Ectodermal cell (in vitro differentiated cells): ENCODE results near the gene BCL11B.

Experiments
- H3K27ac ChIP-seq: 2 replicates; pipeline ENCODE4 v1.7.0; 2013; ENCODE audit warnings: mild to moderate bottlenecking, low read depth, low read length; ENCODE audit not compliant: insufficient read depth, poor library complexity, severe bottlenecking
- H3K27me3 ChIP-seq: 2 replicates; pipeline ENCODE4 v1.7.0; 2013; ENCODE audit warnings: mild to moderate bottlenecking, low read length; ENCODE audit not compliant: insufficient read depth, control insufficient read depth, poor library complexity, severe bottlenecking
- H3K36me3 ChIP-seq: one replicate; pipeline ENCODE4 v1.7.0; 2013; ENCODE audit warnings: low read length; ENCODE audit not compliant: control insufficient read depth, insufficient read depth
- H3K4me1 ChIP-seq: one replicate; pipeline ENCODE4 v1.7.0; 2013; ENCODE audit warnings: low read length; ENCODE audit not compliant: control insufficient read depth, insufficient read depth
- H3K4me3 ChIP-seq: 2 replicates; pipeline ENCODE4 v1.7.0; 2013; ENCODE audit warnings: low read depth, low read length, control low read depth; ENCODE audit not compliant: insufficient read depth
- H3K9me3 ChIP-seq: 2 replicates; pipeline ENCODE4 v1.7.0; 2013; ENCODE audit warnings: mild to moderate bottlenecking, low read length, moderate library complexity; ENCODE audit not compliant: control insufficient read depth
- WGBS, 2 experiments: methylation state at CpG; one replicate each; pipeline ENCODE4 v1.1.7; 2013; ENCODE audit warnings: missing lambda C conversion rate in 2 of 2; 5-methylcytosine and 5-hydroxymethylcytosine counted together

BCL11B gene

DNA sequence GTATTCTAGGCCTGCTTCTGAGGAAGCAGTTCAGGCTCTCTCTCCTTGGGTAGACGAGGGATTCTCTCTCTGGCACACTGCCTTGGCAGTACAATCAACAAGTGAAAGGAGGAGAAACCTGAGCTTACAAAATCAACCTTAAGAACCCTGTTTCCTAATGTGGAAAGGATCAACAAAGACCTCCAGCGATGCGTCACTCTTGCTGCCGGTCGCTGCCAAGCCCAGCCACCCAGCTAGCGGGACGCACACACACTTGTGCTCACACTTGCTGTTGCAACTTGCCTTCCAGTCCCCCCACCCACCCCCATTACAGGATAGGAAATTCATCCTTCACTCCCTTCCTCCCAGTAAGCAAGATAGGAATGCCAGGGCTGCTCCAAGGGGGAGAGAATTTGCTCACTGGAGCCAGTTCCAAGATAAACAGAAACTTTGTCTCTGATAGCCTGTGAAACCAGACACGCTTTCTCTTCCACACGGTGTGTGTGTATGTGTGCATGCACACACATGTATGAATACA, 144.3 kb downstream of the BCL11B start:
- Histone ChIP-seq H3K27me3 (no peaks in the 10 kb centered on the region), H3K27ac (no peak overlapping the region), H3K36me3 (no peaks in the 10 kb centered on the region), H3K4me3 (no peak overlapping the region), H3K9me3 (no peaks in the 10 kb centered on the region), H3K4me1 (no peaks in the 10 kb centered on the region)
- WGBS, 2 experiments: 62 to 64% methylated on average over 9 of the region's 9 CpGs

DNA sequence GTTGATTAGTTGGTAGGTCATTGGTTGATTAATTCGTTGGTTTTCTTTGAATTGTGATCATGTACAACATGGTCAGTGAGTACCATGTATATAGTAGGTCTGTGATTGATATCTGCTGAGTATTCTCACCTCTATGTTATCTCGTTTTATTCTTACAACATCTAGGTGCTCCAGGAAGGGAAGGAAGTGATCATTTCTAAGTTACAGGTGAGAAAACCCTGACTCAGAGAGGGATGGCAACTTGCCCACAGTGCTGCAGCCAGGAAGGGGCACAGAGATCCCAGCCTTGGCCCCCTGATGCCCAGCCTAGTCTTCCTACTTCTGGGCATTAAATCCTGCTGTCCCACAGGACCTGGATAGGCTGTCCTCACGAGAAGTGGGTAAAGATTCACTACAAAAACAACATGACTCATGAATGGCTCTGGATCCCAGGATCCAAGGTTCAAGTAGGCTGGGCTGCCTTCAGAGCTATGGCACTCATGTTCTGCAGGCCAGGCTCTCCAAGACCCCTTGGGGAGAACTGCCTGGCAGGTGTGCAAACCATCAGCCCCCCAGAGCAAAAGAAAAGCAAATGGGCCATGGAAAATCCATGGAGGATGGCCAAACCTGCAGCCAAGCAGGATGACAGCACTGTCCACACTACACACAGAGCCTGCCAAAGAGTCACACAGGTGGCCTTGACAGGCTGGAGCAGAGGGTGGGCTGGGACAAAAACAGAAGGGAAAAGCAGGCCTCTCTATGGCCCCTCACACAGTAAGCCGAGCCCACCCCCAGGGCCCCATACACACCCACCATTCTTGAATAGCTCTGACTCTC, 146.2 kb downstream of the BCL11B start:
- 91 to 97% methylated on average over 4 of the region's 4 CpGs for WGBS, 2 experiments
- Histone ChIP-seq H3K4me3 (no peak overlapping the region), H3K27me3 (no peaks in the 10 kb centered on the region), H3K9me3 (no peaks in the 10 kb centered on the region), H3K36me3 (no peaks in the 10 kb centered on the region), H3K27ac (no peak overlapping the region), H3K4me1 (no peaks in the 10 kb centered on the region)

DNA sequence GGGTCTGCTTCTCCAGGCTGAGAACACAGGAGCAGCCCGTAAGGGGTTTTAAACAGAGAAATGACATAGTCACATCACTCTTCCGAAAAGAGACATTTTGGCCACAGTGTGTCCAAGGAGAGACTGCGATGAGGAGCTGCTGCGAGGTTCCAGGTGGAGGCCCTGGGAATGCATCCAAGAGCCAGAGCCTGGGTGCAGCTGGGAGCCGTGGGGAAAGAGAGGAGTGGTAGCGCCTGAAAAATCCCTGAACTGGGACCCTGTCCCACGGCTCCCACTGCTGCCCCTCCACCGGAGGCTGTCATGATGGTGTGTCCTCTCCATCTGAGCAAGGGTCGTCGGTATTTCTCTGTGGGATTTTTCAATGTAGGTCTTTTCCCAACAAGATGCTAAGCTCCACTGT, 146.9 kb downstream of the BCL11B start:
- no peak overlapping the region for H3K4me3 ChIP-seq
- 94 to 96% methylated on average over 10 of the region's 10 CpGs for WGBS, 2 experiments
- H3K4me1 ChIP-seq: no peaks in the 10 kb centered on the region
- no peaks in the 10 kb centered on the region for H3K36me3 ChIP-seq
- H3K27me3 ChIP-seq: no peaks in the 10 kb centered on the region
- no peak overlapping the region for H3K27ac ChIP-seq
- no peaks in the 10 kb centered on the region for H3K9me3 ChIP-seq

DNA sequence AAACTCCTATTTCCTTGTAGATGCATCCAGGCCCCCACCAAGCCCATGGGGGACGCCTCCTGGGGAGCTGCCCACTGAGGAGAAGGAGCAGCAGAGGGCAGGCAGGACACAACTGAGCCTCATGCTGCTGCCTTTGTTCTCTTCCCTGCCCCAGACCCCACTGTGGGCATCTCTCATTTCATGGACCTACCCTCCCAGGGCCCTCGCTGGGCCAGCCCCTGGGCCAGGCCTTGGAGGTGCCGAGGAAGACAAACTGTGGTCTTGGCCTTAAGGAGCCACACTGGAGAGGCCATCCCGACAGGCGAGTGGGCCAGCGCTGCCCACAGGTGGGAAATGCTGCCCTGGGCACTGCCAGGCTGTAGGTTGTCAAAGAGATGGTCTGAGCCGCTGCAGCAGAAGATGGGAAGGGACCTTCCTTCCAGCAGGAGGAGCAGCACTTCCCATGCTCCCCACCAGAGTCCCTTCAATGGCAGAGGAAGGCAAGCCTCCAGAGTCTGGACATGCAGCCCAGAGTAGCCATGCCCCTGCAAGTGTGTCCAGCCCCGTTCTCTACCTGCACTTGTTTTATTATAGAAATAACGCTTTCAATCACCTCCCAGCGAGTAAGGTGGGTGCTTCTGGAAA, 147.4 kb downstream of the BCL11B start:
- no peak overlapping the region for H3K27ac ChIP-seq
- H3K9me3 ChIP-seq: no peaks in the 10 kb centered on the region
- no peak overlapping the region for H3K4me3 ChIP-seq
- no peaks in the 10 kb centered on the region for H3K4me1 ChIP-seq
- no peaks in the 10 kb centered on the region for H3K36me3 ChIP-seq
- WGBS, 2 experiments: 91 to 94% methylated on average over 10 of the region's 10 CpGs
- H3K27me3 ChIP-seq: no peaks in the 10 kb centered on the region

DNA sequence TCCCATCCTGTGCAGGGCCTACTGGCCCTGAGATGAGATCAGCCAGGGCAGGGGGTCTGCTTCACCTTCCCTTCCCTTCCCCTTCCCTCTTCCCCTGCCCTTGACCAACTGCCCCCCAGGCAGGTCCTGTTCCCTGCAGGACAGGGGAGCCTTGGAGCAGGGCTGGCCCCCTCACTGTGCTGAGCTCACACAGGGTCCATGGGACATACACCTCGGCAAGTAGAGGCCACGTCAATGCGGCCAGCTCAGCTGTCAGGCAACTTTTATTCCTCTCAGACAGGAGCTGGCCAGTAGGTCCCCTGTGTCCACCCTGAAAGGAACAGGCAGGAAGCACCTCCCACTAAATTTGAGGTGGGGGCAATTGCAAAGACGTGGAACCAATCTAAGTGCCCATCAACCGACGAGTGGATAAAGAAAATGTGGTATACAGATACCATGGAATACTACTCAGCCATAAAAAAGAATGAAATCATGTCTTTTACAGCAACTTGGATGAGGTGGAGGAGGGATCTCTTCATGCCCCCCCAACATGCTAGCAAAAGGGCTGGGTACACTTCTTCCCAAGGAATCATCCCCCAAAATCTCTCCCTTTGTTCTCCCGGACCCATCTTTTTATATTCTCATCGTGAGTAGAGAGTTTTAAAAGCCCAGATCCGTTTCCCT, 148.7 kb downstream of the BCL11B start:
- H3K27ac ChIP-seq: no peak overlapping the region
- peaks cover 4% of the 10 kb centered on the region for H3K27me3 ChIP-seq
- H3K4me1 ChIP-seq: no peaks in the 10 kb centered on the region
- 94 to 96% methylated on average over 7 to 9 of the region's 9 CpGs for WGBS, 2 experiments
- no peak overlapping the region for H3K4me3 ChIP-seq
- no peaks in the 10 kb centered on the region for H3K36me3 ChIP-seq
- H3K9me3 ChIP-seq: no peaks in the 10 kb centered on the region

DNA sequence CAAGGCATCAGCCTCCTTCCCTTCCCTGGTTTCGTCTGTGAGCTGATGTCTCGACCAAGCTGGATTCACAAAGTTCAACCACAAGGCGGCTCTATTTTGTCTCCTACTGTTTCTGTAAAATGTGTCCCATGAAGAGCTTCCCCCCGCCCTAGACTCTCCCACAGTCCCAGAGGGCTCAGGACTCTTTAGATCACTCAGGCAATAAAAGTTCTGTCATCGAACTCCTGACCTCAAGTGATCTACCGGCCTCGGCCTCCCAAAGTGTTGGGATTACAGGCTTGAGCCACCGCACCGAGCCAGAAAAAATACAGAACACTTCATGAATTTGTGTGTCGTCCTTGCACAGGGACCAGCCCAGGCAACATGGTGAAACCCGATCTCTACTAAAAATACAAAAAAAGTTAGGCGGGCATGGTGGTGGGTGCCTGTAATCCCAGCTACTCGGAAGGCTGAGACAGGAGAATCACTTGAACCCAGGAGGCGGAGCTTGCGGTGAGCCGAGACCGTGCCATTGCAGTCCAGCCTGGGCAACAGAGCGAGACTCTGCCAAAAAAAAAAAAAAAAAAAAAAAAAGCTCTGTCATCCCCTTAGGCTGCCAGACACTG, 149.4 kb downstream of the BCL11B start:
- H3K27me3 ChIP-seq: peaks cover 8% of the 10 kb centered on the region
- H3K9me3 ChIP-seq: no peaks in the 10 kb centered on the region
- no peaks in the 10 kb centered on the region for H3K4me1 ChIP-seq
- no peak overlapping the region for H3K27ac ChIP-seq
- no peaks in the 10 kb centered on the region for H3K36me3 ChIP-seq
- H3K4me3 ChIP-seq: no peak overlapping the region
- 85 to 87% methylated on average over 18 of the region's 18 CpGs for WGBS, 2 experiments

DNA sequence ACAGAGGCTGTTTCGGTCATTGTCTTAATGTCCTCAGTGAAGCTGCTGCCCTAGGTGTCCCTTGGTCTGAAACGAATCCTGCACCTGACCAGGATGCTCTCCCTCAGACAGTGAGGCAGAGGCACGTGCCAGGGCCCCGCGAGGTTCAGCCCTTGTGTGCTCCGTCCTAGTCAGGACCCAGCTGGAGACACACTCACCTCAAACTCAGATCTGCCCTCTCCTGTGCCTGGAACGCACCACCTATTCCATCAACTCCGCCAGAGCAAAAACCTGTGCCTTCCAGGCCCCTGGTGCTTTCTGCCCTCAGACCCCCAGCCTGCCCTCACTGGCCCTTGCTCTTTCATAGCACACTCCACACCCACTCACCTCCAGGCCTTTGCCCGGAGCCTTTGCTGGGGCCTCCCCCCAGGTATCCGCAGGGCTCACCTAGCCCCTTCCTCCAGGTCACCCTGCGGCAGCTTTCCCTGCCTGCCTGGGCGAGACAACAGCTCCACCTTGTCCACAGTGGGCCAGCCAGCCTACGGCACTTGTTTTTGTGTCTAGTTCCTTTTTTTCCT, 150.6 kb downstream of the BCL11B start:
- Histone ChIP-seq H3K27me3 (peaks cover 8% of the 10 kb centered on the region), H3K36me3 (no peaks in the 10 kb centered on the region), H3K4me1 (no peaks in the 10 kb centered on the region), H3K4me3 (no peak overlapping the region), H3K27ac (no peak overlapping the region), H3K9me3 (no peaks in the 10 kb centered on the region)
- WGBS, 2 experiments: 93 to 94% methylated on average over 13 of the region's 13 CpGs

DNA sequence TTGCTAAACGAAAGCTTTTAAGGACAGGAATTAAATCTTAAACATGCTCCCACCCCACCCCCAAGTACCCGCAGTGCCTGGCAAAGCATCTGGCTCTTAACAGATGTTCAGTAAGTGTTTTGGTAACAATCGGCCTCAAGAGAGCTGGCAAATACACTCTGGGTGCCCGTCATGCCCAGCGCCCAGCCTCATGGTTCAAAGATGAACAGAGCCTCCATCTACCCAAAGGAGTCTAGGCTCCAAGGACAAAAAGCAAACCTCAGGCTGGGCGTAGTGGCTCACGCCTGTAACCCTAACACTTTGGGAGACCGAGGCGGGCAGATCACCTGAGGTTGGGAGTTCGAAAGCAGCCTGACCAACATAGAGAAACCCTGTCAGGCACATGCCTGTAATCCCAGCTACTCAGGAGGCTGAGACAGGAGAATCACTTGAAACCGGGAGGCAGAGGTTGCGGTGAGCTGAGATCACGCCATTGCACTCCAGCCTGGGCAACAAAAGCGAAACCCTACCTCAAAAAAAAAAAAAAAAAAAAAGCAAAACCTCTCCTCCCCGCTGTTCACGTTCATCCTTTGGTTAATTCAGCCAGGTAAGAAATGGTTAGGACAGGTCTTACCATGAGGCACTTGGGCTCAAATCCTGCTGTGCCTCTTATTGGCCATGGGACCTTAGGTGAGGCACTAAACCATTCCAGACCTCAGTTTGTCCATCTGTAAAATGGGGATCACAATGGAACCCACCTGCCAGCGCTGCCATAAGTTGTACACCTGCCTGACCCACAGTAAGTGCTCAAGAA, 151.3 kb downstream of the BCL11B start:
- Histone ChIP-seq H3K36me3 (no peaks in the 10 kb centered on the region), H3K27me3 (peaks cover 8% of the 10 kb centered on the region), H3K27ac (no peak overlapping the region), H3K4me1 (no peaks in the 10 kb centered on the region), H3K9me3 (no peaks in the 10 kb centered on the region), H3K4me3 (no peak overlapping the region)
- WGBS, 2 experiments: 93 to 94% methylated on average over 17 of the region's 17 CpGs
